HG03432 (cell line): Measurements from ENCODE around the gene ECM1.

ENCODE experiments used
- ATAC-seq: cut with Tn5 transposase; IDR thresholded peaks from one replicate; pipeline ENCODE4 v1.9.1; 2021; ENCODE audit warnings: mild to moderate bottlenecking, moderate library complexity; ENCODE audit not compliant: unreplicated experiment

The ECM1 gene

DNA sequence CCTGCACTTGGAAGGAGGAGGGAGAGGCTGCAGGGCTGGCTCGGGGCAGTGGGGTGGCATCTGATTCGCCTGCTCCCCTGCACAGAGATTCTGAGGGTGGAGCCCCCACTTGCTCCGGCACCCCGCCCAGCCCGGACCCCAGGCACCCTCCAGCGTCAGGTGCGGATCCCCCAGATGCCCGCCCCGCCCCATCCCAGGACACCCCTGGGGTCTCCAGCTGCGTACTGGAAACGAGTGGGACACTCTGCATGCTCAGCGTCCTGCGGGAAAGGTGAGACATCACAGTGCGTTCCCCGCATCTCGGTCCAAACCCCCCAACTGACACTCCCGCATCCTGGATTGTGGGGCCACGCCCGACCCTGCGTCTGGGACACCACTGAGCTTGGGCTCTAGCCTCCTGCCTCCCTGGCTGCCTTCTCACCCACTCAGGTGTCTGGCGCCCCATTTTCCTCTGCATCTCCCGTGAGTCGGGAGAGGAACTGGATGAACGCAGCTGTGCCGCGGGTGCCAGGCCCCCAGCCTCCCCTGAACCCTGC, 49.2 kb downstream of the ECM1 start:
- ATAC-seq = no peak

DNA sequence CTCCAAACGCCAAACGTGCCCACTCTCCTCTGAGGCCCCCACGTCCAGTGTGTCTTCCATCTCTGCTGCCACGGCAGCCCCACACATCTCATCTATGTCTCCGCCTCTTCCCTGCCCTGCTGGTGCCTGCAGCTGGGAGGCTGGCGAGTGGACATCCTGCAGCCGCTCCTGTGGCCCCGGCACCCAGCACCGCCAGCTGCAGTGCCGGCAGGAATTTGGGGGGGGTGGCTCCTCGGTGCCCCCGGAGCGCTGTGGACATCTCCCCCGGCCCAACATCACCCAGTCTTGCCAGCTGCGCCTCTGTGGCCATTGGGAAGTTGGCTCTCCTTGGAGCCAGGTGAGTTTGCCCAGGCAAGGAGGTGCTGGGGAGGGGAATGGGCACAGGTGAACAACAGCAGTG, 49.9 kb downstream of the ECM1 start:
- no peak for ATAC-seq

DNA sequence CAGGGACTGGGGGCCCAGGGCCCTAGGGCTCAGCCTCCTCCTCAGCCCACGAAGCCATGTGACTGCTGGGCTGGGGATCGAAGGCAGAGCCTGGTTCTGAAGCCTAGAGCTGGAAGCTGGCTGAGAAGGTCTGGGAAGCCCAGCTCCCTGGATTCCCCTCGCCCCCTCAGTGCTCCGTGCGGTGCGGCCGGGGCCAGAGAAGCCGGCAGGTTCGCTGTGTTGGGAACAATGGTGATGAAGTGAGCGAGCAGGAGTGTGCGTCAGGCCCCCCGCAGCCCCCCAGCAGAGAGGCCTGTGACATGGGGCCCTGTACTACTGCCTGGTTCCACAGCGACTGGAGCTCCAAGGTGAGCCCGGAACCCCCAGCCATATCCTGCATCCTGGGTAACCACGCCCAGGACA, 50.4 kb downstream of the ECM1 start:
- no peak for ATAC-seq

DNA sequence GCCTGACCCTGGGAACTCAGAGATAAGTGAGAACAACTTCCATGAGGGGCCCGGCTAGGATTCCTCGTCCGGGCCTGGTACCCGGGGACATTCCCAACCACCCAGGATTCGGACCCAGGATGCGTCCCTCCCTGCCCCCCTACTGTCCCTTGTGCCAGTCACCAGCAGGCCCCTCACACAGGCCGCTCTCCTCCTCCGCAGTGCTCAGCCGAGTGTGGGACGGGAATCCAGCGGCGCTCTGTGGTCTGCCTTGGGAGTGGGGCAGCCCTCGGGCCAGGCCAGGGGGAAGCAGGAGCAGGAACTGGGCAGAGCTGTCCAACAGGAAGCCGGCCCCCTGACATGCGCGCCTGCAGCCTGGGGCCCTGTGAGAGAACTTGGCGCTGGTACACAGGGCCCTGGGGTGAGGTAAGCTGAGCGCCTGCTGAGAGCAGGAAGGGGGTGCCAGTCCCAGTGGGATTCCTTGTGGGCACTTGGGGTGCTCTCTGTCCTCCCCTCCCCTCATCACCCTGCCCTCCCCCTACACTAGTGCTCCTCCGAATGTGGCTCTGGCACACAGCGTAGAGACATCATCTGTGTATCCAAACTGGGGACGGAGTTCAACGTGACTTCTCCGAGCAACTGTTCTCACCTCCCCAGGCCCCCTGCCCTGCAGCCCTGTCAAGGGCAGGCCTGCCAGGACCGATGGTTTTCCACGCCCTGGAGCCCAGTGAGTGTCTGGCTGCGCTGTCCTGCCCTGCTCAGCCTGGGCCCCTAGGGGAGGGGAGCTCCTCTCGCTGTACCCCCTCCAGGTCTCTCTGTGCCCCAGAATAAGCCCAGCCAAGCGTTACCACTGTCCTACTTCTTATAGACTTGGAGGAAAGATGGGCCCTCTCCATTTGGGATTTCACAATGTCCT, 51.1 kb downstream of the ECM1 start:
- no peak for ATAC-seq

DNA sequence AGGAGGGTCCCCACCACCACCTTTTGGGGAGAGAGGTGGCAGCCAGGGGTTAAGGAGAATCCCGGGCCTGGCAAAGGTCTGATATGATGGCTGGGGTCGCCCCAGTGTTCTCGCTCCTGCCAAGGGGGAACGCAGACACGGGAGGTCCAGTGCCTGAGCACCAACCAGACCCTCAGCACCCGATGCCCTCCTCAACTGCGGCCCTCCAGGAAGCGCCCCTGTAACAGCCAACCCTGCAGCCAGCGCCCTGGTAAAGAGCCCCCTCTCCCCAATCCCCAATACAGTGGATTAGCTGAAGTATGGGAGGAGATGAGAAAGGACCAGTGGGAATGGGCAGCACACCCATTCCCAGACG, 51.7 kb downstream of the ECM1 start:
- no peak for ATAC-seq

DNA sequence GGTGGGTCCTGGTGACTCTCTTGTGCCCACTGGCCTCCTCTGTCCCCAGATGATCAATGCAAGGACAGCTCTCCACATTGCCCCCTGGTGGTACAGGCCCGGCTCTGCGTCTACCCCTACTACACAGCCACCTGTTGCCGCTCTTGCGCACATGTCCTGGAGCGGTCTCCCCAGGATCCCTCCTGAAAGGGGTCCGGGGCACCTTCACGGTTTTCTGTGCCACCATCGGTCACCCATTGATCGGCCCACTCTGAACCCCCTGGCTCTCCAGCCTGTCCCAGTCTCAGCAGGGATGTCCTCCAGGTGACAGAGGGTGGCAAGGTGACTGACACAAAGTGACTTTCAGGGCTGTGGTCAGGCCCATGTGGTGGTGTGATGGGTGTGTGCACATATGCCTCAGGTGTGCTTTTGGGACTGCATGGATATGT, 52.1 kb downstream of the ECM1 start:
- no peak for ATAC-seq

DNA sequence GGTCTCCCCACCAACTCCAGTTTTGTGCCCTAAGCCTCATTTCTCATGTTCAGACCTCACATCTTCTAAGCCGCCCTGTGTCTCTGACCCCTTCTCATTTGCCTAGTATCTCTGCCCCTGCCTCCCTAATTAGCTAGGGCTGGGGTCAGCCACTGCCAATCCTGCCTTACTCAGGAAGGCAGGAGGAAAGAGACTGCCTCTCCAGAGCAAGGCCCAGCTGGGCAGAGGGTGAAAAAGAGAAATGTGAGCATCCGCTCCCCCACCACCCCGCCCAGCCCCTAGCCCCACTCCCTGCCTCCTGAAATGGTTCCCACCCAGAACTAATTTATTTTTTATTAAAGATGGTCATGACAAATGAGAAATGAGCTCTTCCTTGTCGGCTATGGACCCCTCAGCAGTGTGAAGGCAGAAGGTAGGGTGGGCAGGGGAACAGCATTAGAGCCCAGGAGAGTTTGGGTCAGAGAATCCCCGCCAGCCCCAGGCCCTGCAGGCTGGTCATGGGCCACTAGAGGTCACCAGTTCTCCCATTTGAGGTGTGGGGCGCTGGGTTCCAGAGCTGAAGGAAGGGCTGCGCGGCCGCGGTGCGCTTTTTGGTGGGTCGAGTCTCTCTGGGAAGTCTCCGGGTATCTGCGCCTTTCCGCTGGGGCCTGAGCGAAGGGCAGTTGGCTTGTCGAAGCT, 52.8 kb downstream of the ECM1 start:
- ATAC-seq = peak; percentile 33

DNA sequence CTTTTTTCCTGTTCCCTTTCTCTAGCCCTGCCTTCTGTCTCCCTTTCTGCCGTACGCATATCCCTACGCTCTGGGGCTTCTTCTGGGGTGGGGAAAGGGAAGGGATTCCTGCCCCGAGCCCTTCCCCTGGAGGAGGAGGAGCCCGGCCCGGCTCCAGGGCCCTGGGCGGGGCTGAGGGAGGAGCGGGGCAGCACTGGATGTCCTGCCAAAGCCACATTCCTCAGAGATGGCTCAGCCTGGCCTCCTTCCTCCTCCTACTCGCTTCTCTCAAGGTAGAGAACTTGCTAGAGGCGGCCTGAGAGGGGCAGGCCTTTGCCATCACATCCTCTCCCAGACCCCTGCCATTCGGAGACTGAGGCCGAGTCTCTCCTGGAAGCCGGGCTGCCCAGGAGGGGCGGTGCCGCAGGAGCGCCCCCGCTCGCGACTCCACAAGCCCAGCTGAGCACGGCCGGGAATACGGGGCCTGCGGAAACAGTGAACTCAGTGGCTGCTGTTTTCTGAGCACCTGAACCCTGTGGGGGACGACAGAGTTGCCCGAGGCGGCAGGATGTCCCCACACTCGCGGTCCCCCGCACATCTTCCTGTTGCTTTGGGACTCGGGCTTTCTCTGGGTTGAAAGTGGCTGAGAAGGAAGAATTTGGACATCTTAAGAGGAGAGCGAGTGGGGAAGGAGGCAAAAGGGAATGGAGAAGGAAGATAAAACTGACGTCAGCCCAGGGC, 53.5 kb downstream of the ECM1 start:
- ATAC-seq = peak; percentile 22

DNA sequence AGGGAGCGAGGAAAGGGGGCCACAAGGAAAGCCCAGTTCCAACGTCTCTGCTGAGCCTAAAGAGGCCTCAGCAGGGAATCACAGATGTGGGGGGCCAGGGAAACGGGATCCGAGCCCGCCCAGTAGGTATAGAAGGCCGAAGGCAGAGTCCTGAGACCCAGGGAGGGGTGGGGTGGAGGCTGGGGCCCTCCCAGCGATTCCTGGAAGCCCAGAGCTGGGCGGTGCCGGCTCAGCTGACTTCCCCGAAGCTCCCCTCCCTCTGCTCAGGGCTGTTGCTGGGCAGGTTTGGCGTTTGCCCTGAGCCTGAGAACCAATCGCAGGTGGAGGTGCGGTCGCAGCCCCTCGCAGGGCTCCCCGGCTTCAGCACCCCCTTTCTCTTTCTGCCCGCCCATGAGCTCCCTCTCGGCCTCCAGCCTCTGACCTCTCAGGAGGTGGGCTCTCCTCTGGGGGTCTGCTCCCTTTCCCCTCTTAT, 54.1 kb downstream of the ECM1 start:
- ATAC-seq = peak; percentile 38

DNA sequence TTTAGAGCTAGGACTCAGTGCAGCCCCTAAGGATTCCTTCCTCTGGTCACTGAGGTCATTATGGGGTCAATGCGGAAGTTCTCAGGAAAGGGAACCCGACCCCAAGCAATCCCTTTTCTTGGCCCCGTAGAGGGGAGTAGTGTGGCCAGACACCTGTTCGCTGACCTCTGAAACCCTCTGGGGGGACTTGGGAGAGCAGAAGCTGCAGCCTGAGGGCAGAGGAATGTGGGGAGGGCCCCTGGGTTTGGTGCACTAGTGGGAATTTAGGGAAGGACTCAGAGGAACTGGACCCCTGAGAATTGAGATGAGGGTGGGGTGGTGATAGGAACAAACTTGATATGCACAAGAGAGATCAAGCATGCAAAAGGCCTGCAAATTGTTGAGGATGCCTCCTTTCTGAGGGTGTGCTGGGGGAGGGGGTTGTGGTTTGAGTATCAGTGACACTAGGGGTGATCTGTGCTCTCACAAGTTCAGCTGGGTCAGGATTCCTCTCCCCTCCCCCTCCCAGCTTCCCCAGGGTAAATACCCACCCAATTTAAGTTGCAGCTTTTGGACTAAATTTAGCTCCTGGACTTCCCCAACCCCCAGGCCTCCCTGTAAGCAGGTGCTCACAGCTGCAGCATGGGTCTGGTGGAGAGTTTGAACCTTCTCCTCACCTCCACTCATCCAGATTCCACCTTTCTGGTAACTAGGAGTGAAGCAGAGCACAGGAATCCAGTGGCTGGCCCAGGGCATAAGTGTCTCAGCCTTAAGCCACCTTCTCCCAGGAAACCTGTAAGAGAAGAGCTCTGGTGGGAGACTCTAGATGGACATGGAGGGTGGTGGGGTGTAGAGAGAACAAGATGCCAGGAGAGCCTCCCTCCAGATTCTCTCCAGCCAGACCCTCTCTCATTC, 54.8 kb downstream of the ECM1 start:
- peak; percentile 43 for ATAC-seq
